ENCODE data around the gene CUL2.
A peak's percentile ranks its signal among the peaks of the same experiment; 100 is the strongest.
"Not testable (repeated sequence)": the region's sequence is repeated elsewhere in the genome, so short reads cannot be mapped to it uniquely, and the experiment has no call there.

The CUL2 gene

GRCh38 chr10:34995925-34996324 lies 94.2 kb downstream of the CUL2 start:
- no peak for DNase-seq
- no peak for TF ChIP-seq POLR2A (IDR thresholded peaks at IDR 0.05; ENCODE audit: low read length)
- TF ChIP-seq GATA1 (IDR thresholded peaks at IDR 0.05; ENCODE audit: low read depth, low read length), result no peak

GRCh38 chr10:34994565-34995142 lies 95.5 kb downstream of the CUL2 start:
- DNase-seq, result peak; percentile 46 to 59
- no peak for TF ChIP-seq GATA1 (IDR thresholded peaks at IDR 0.05; ENCODE audit: low read depth, low read length)
- no peak for TF ChIP-seq POLR2A (IDR thresholded peaks at IDR 0.05; ENCODE audit: low read length)

- no peak for DNase-seq
- TF ChIP-seq GATA1 (IDR thresholded peaks at IDR 0.05; ENCODE audit: low read depth, low read length) (no peak), POLR2A (IDR thresholded peaks at IDR 0.05; ENCODE audit: low read length) (no peak)
Observed at GRCh38 chr10:34993782-34994181, 96.4 kb downstream of the CUL2 start.

- not testable (repeated sequence) for DNase-seq
Observed at GRCh38 chr10:34991117-34991516, 99.0 kb downstream of the CUL2 start.

GRCh38 chr10:34988397-34989067 lies 101.6 kb downstream of the CUL2 start:
- TF ChIP-seq POLR2A (IDR thresholded peaks at IDR 0.05; ENCODE audit: low read length), result no peak
- no peak for TF ChIP-seq GATA1 (IDR thresholded peaks at IDR 0.05; ENCODE audit: low read depth, low read length)
- no peak for DNase-seq

GRCh38 chr10:34985823-34986222 lies 104.3 kb downstream of the CUL2 start:
- TF ChIP-seq POLR2A (IDR thresholded peaks at IDR 0.05; ENCODE audit: low read length), result no peak
- TF ChIP-seq GATA1 (IDR thresholded peaks at IDR 0.05; ENCODE audit: low read depth, low read length), result no peak

GRCh38 chr10:34985146-34985545 lies 105.0 kb downstream of the CUL2 start:
- TF ChIP-seq POLR2A (IDR thresholded peaks at IDR 0.05; ENCODE audit: low read length), result no peak
- no peak for TF ChIP-seq GATA1 (IDR thresholded peaks at IDR 0.05; ENCODE audit: low read depth, low read length)
- no peak for DNase-seq

More at GRCh38 chr10:34985823-34986222, 104.3 kb downstream of the CUL2 start:
- no peak for DNase-seq

- DNase-seq, result no peak
- TF ChIP-seq POLR2A (IDR thresholded peaks at IDR 0.05; ENCODE audit: low read length) (no peak), GATA1 (IDR thresholded peaks at IDR 0.05; ENCODE audit: low read depth, low read length) (no peak)
Observed at GRCh38 chr10:34981844-34982243, 108.3 kb downstream of the CUL2 start.

- TF ChIP-seq GATA1 (IDR thresholded peaks at IDR 0.05; ENCODE audit: low read depth, low read length), result no peak
- TF ChIP-seq POLR2A (IDR thresholded peaks at IDR 0.05; ENCODE audit: low read length), result no peak
- DNase-seq, result no peak
Observed at GRCh38 chr10:34979938-34980337, 110.2 kb downstream of the CUL2 start.

GRCh38 chr10:34978080-34978479 lies 112.1 kb downstream of the CUL2 start:
- no peak for DNase-seq
- TF ChIP-seq GATA1 (IDR thresholded peaks at IDR 0.05; ENCODE audit: low read depth, low read length) (no peak), POLR2A (IDR thresholded peaks at IDR 0.05; ENCODE audit: low read length) (no peak)

GRCh38 chr10:34976380-34976910 lies 113.7 kb downstream of the CUL2 start:
- DNase-seq, result not testable (repeated sequence)

GRCh38 chr10:34974364-34975065 lies 115.6 kb downstream of the CUL2 start:
- DNase-seq, result not testable (repeated sequence)

- not testable (repeated sequence) for DNase-seq
Observed at GRCh38 chr10:34973757-34974156, 116.4 kb downstream of the CUL2 start.

- DNase-seq, result not testable (repeated sequence)
Observed at GRCh38 chr10:34973121-34973520, 117.0 kb downstream of the CUL2 start.

- DNase-seq, result not testable (repeated sequence)
Observed at GRCh38 chr10:34972591-34972990, 117.5 kb downstream of the CUL2 start.

- DNase-seq, result not testable (repeated sequence)
Observed at GRCh38 chr10:34971606-34972334, 118.4 kb downstream of the CUL2 start.
